ENCODE results near the gene HPS1. TPM values are rescaled to one million over a fixed set of nuclear protein-coding genes. Genes with fewer than 3 reads are reported as not detected.

The HPS1 gene
- total RNA-seq, 1 experiment from 2014 or later = 146 TPM

- intact Hi-C loops (cut with micrococcal nuclease; ENCODE audit: unreplicated experiment) (no loop called here), in situ Hi-C loops (cut with HindIII; ENCODE audit: low pct_unique_long_range_greater_than_20kb, low sequenced_read_pairs) (no loop called here)
- DNase-seq (ENCODE audit: low read depth, low spot score) (no peak), ATAC-seq (no peak)
- Histone ChIP-seq H3K4me3 (ENCODE audit: low read depth in 2 of 2, low read length in 2 of 2) (no peak overlapping the region), H3K4me1 (ENCODE audit: control insufficient read depth, insufficient read depth, low read length) (no peaks in the 10 kb centered on the region), H3K36me3 (ENCODE audit: control insufficient read depth, insufficient read depth, low read length) (no peaks in the 10 kb centered on the region), H3K9me3 (ENCODE audit: control insufficient read depth, insufficient read depth, low read depth, low read length) (no peaks in the 10 kb centered on the region), H3K27ac (ENCODE audit: low read length) (no peak overlapping the region), H3K27me3 (ENCODE audit: control insufficient read depth, insufficient read depth, low read length) (no peaks in the 10 kb centered on the region; the same call in 1 of the 2 replicates)
- BruUV-seq (replicated peaks) = no TSS peak
- CTCF ChIA-PET = no interaction called here
- TF ChIP-seq CTCF (IDR thresholded peaks at IDR 0.05) (no peak), SIN3A (IDR thresholded peaks at IDR 0.05; ENCODE audit: borderline replicate concordance, insufficient read depth, low read depth, low read length) (no peak), TCF7L2 (IDR thresholded peaks at IDR 0.05; ENCODE audit: low read depth, low read length) (no peak), POLR2AphosphoS5 (IDR thresholded peaks at IDR 0.05; ENCODE audit: low read depth, low read length) (no peak), REST (IDR thresholded peaks at IDR 0.05; ENCODE audit: insufficient read depth in 1 of 2, low read depth in 2 of 2, low read length in 1 of 2) (no peak)
- POLR2A ChIA-PET = no interaction called here
These were observed 78.1 kb downstream of the HPS1 start for GRCh38 chr10:98368644-98369043.

- ChIA-PET CTCF (no interaction called here), POLR2A (no interaction called here)
These were observed 78.9 kb downstream of the HPS1 start for GRCh38 chr10:98367604-98368451.

More at GRCh38 chr10:98367604-98368451, 78.9 kb downstream of the HPS1 start:
- intact Hi-C loops (cut with micrococcal nuclease; ENCODE audit: unreplicated experiment) = no loop called here
- Histone ChIP-seq H3K27me3 (ENCODE audit: control insufficient read depth, insufficient read depth, low read length) (no peaks in the 10 kb centered on the region; the same call in 1 of the 2 replicates), H3K27ac (ENCODE audit: low read length) (no peak overlapping the region), H3K9me3 (ENCODE audit: control insufficient read depth, insufficient read depth, low read depth, low read length) (no peaks in the 10 kb centered on the region), H3K4me3 (ENCODE audit: low read depth in 2 of 2, low read length in 2 of 2) (no peak overlapping the region), H3K4me1 (ENCODE audit: control insufficient read depth, insufficient read depth, low read length) (no peaks in the 10 kb centered on the region), H3K36me3 (ENCODE audit: control insufficient read depth, insufficient read depth, low read length) (no peaks in the 10 kb centered on the region)
- ATAC-seq = no peak
- no peak for TF ChIP-seq SIN3A (IDR thresholded peaks at IDR 0.05; ENCODE audit: borderline replicate concordance, insufficient read depth, low read depth, low read length)
- no peak for TF ChIP-seq POLR2AphosphoS5 (IDR thresholded peaks at IDR 0.05; ENCODE audit: low read depth, low read length)
- TF ChIP-seq REST (IDR thresholded peaks at IDR 0.05; ENCODE audit: insufficient read depth in 1 of 2, low read depth in 2 of 2, low read length in 1 of 2) = no peak
- TF ChIP-seq TCF7L2 (IDR thresholded peaks at IDR 0.05; ENCODE audit: low read depth, low read length) = no peak
- TF ChIP-seq CTCF (IDR thresholded peaks at IDR 0.05) = no peak
- in situ Hi-C loops (cut with HindIII; ENCODE audit: low pct_unique_long_range_greater_than_20kb, low sequenced_read_pairs) = no loop called here
- DNase-seq (ENCODE audit: low read depth, low spot score) = no peak
- no TSS peak for BruUV-seq (replicated peaks)

Data from Panc1 (cell line).